Endothelial cell of umbilical vein (primary cell): ENCODE results near the gene HFE.

Experiments
- CTCF ChIP-seq, 2 donors: IDR thresholded peaks; 1 replicate in 1 of 2; 2 replicates in 1 of 2; pipeline ENCODE4 v1.5.1; 2011; ENCODE audit warnings: low read length in 2 of 2, mild to moderate bottlenecking in 2 of 2, moderate library complexity in 2 of 2, control low read depth in 1 of 2, inconsistent platforms in 1 of 2, low read depth in 1 of 2; ENCODE audit not compliant: insufficient read depth in 1 of 2; ENCODE audit errors: extremely low read depth in 1 of 2
- FOS ChIP-seq: IDR thresholded peaks from 2 replicates; pipeline ENCODE4 v1.6.1; 2011; ENCODE audit warnings: mild to moderate bottlenecking, low read length, moderate library complexity, borderline replicate concordance; ENCODE audit not compliant: insufficient read depth
- POLR2A ChIP-seq: IDR thresholded peaks from 2 replicates; pipeline ENCODE4 v1.6.1; 2012; ENCODE audit warnings: low read depth, mild to moderate bottlenecking, control low read depth, low read length
- POLR2AphosphoS5 ChIP-seq: IDR thresholded peaks from 2 replicates; pipeline ENCODE4 v1.6.1; 2012; ENCODE audit warnings: low read depth, mild to moderate bottlenecking, control low read depth, low read length, moderate library complexity; ENCODE audit not compliant: insufficient read depth

- TF ChIP-seq CTCF (IDR thresholded peaks at IDR 0.05; ENCODE audit: extremely low read depth in 1 of 2, insufficient read depth in 1 of 2, low read depth in 1 of 2, low read length in 2 of 2), result no peak
- no peak for TF ChIP-seq POLR2A
- no peak for TF ChIP-seq FOS
- no peak for TF ChIP-seq POLR2AphosphoS5
Observed at GRCh38 chr6:26051665-26052310, 35.4 kb upstream of the HFE start.
